Tibial nerve (tissue), 4 donors: Measurements from ENCODE around the gene OR2T8. TPM values are rescaled to one million over a fixed set of nuclear protein-coding genes. Genes with fewer than 3 reads are reported as not detected.

ENCODE experiments used
- DNase-seq, 2 donors: peaks; one replicate each; pipeline ENCODE4 v3.0.0-alpha.2; 2019; ENCODE audit warnings: low spot score in 2 of 2
- H3K27ac ChIP-seq, 4 donors: fragments of 200-600 bp; sonication (generic) in 3 of 4; one replicate each; pipeline ENCODE4 v1.5.1; 2017 to 2019; ENCODE audit warnings: mild to moderate bottlenecking in 1 of 4
- H3K27me3 ChIP-seq, 2 donors: fragments of 200-600 bp; sonication (generic) in 1 of 2; one replicate each; pipeline versions ENCODE4 v1.5.1 to v1.6.0; 2017 to 2019
- H3K36me3 ChIP-seq, 3 donors: fragments of 200-600 bp; sonication (generic); one replicate each; pipeline ENCODE4 v1.5.1; 2018 to 2019
- H3K4me1 ChIP-seq, 4 donors: fragments of 200-600 bp; sonication (generic) in 3 of 4; one replicate each; pipeline ENCODE4 v1.5.1; 2017 to 2019
- H3K4me3 ChIP-seq, 4 donors: fragments of 200-600 bp; sonication (generic) in 3 of 4; one replicate each; pipeline ENCODE4 v1.5.1; 2017 to 2019; ENCODE audit warnings: mild to moderate bottlenecking in 1 of 4, moderate library complexity in 1 of 4
- H3K9me3 ChIP-seq, 4 donors: fragments of 200-600 bp; sonication (generic) in 3 of 4; one replicate each; pipeline ENCODE4 v1.5.1; 2017 to 2019
- CTCF ChIP-seq, 5 experiments: fragments of 200-600 bp in 3 of 5; fragments of 450-650 bp in 2 of 5; sonication (generic) in 3 of 5; IDR thresholded peaks; one replicate each; pipeline ENCODE4 v1.5.1; 2016 to 2019; ENCODE audit warnings: antibody characterized with exemption in 5 of 5, mild to moderate bottlenecking in 3 of 5, moderate library complexity in 2 of 5
- EP300 ChIP-seq, 2 donors: sonication (generic); formaldehyde crosslinking; IDR thresholded peaks; one replicate each; pipeline ENCODE4 v1.6.1; 2017; ENCODE audit warnings: antibody characterized with exemption in 2 of 2, mild to moderate bottlenecking in 1 of 2
- POLR2A ChIP-seq, 2 donors: fragments of 450-650 bp; IDR thresholded peaks; one replicate each; pipeline ENCODE4 v1.6.1; 2017; ENCODE audit warnings: antibody characterized with exemption in 2 of 2, mild to moderate bottlenecking in 2 of 2, moderate library complexity in 2 of 2
- WGBS, 2 donors: methylation state at CpG; one replicate each; pipeline ENCODE4 v1.1.5; 2018; 5-methylcytosine and 5-hydroxymethylcytosine counted together
- total RNA-seq, 4 donors: library from RNA; depleted of rRNA; stranded (reverse); fragments of >200 nt; gene quantifications; one replicate each; pipeline ENCODE4 v1.1.0, GENCODE V29; 2016

Gene OR2T8
- total RNA-seq = 1 to 10 TPM in 1 of 4 donors, not detected in 3; 1.0 TPM

GRCh38 chr1:247919952-247920351 lies at the start of gene OR2T8:
Gene OR2T8, plus strand, starts transcription at chr1:247920252. Its CDS starts 766 bp downstream, at chr1:247921018.
- no peaks in the 10 kb centered on the region for H3K4me1 ChIP-seq
- no peak within 1 kb of the TSS for H3K27ac ChIP-seq
- no peaks in the 10 kb centered on the region for H3K36me3 ChIP-seq
- H3K4me3 ChIP-seq = no peak within 1 kb of the TSS
- WGBS, 2 donors = 43 to 83% methylated on average over 2 of the region's 2 CpGs
- no peaks in the 10 kb centered on the region for H3K27me3 ChIP-seq
- no peak for DNase-seq
- TF ChIP-seq EP300 (IDR thresholded peaks at IDR 0.05) (no peak), CTCF (IDR thresholded peaks at IDR 0.05) (no peak), POLR2A (IDR thresholded peaks at IDR 0.05) (no peak)
- no peaks in the 10 kb centered on the region for H3K9me3 ChIP-seq

GRCh38 chr1:247883346-247883745 lies 36.7 kb upstream of the OR2T8 start:
- no peak overlapping the region for H3K4me3 ChIP-seq
- WGBS, 2 donors = 83 to 88% methylated on average over 9 of the region's 9 CpGs
- TF ChIP-seq CTCF (IDR thresholded peaks at IDR 0.05) (no peak), EP300 (IDR thresholded peaks at IDR 0.05) (no peak), POLR2A (IDR thresholded peaks at IDR 0.05) (no peak)

GRCh38 chr1:247884797-247885413 lies 35.1 kb upstream of the OR2T8 start:
- Histone ChIP-seq H3K36me3 (no peaks in the 10 kb centered on the region), H3K9me3 (no peaks in the 10 kb centered on the region), H3K4me1 (no peaks in the 10 kb centered on the region), H3K27me3 (no peaks in the 10 kb centered on the region), H3K4me3 (no peak overlapping the region), H3K27ac (no peak overlapping the region)
- TF ChIP-seq EP300 (IDR thresholded peaks at IDR 0.05) (no peak), POLR2A (IDR thresholded peaks at IDR 0.05) (no peak), CTCF (IDR thresholded peaks at IDR 0.05) (no peak)
- DNase-seq = no peak
- 84 to 88% methylated on average over 10 of the region's 10 CpGs for WGBS, 2 donors

More at GRCh38 chr1:247883346-247883745, 36.7 kb upstream of the OR2T8 start:
- Histone ChIP-seq H3K27ac (no peak overlapping the region), H3K36me3 (no peaks in the 10 kb centered on the region), H3K9me3 (no peaks in the 10 kb centered on the region), H3K4me1 (no peaks in the 10 kb centered on the region), H3K27me3 (no peaks in the 10 kb centered on the region)
- no peak for DNase-seq

GRCh38 chr1:247895163-247895637 lies 24.9 kb upstream of the OR2T8 start, which contains the start of gene OR2W3:
Gene OR2W3, plus strand, starts transcription at chr1:247895587. Its CDS starts 0 bp downstream, at chr1:247895587.
- 43 to 45% methylated on average over 2 of the region's 2 CpGs for WGBS, 2 donors
- Histone ChIP-seq H3K4me3 (no peak within 1 kb of the TSS), H3K9me3 (no peaks in the 10 kb centered on the region), H3K27me3 (no peaks in the 10 kb centered on the region), H3K36me3 (no peaks in the 10 kb centered on the region), H3K4me1 (no peaks in the 10 kb centered on the region), H3K27ac (no peak within 1 kb of the TSS)
- no peak for DNase-seq
- no peak for TF ChIP-seq CTCF (IDR thresholded peaks at IDR 0.05)
- TF ChIP-seq EP300 (IDR thresholded peaks at IDR 0.05) = no peak
- no peak for TF ChIP-seq POLR2A (IDR thresholded peaks at IDR 0.05)

- 91 to 98% methylated on average over 12 to 14 of the region's 14 CpGs for WGBS, 2 donors
- Histone ChIP-seq H3K27ac (no peak overlapping the region), H3K9me3 (no peaks in the 10 kb centered on the region), H3K27me3 (no peaks in the 10 kb centered on the region), H3K4me1 (no peaks in the 10 kb centered on the region), H3K4me3 (no peak overlapping the region), H3K36me3 (no peaks in the 10 kb centered on the region)
- no peak for TF ChIP-seq POLR2A (IDR thresholded peaks at IDR 0.05)
- no peak for DNase-seq
Measured at GRCh38 chr1:247895976-247896375, 24.1 kb upstream of the OR2T8 start.
